Nucleus accumbens (tissue), 56 donors: ENCODE results near the gene UFD1.

Experiments used
- DNase-seq, 56 donors: peaks; one replicate each; lab custom pipeline; 2025; lab: John Stamatoyannopoulos, UW

Gene UFD1

GRCh38 chr22:19473578-19473977 lies 5.4 kb downstream of the UFD1 start:
- no peak for DNase-seq

- DNase-seq, result no peak
Observed at GRCh38 chr22:19472233-19472632, 6.8 kb downstream of the UFD1 start.

GRCh38 chr22:19471572-19471971 lies 7.4 kb downstream of the UFD1 start:
- no peak for DNase-seq

GRCh38 chr22:19470010-19470409 lies 9.0 kb downstream of the UFD1 start:
- DNase-seq, result no peak

- no peak for DNase-seq
Observed at GRCh38 chr22:19469421-19469820, 9.6 kb downstream of the UFD1 start.

GRCh38 chr22:19467912-19468311 lies 11.1 kb downstream of the UFD1 start:
- no peak for DNase-seq

GRCh38 chr22:19466848-19467752 lies 11.9 kb downstream of the UFD1 start:
- peak in 2 of 56 donors; percentile 6 to 14 for DNase-seq

- DNase-seq, result no peak
Observed at GRCh38 chr22:19466126-19466716, 12.8 kb downstream of the UFD1 start.

- DNase-seq, result no peak
Observed at GRCh38 chr22:19464975-19465374, 14.0 kb downstream of the UFD1 start.

- DNase-seq, result no peak
Observed at GRCh38 chr22:19464546-19464945, 14.4 kb downstream of the UFD1 start.

GRCh38 chr22:19463491-19464469 lies 15.2 kb downstream of the UFD1 start:
- DNase-seq, result no peak

GRCh38 chr22:19463008-19463407 lies 16.0 kb downstream of the UFD1 start:
- DNase-seq, result no peak

- no peak for DNase-seq
Observed at GRCh38 chr22:19461506-19461905, 17.5 kb downstream of the UFD1 start.

- DNase-seq, result no peak
Observed at GRCh38 chr22:19460036-19460435, 19.0 kb downstream of the UFD1 start.

- no peak for DNase-seq
Observed at GRCh38 chr22:19457828-19458428, 21.1 kb downstream of the UFD1 start.

GRCh38 chr22:19456541-19456940 lies 22.5 kb downstream of the UFD1 start:
- DNase-seq, result no peak

GRCh38 chr22:19455585-19456370 lies 23.2 kb downstream of the UFD1 start:
- no peak for DNase-seq

GRCh38 chr22:19455033-19455432 lies 24.0 kb downstream of the UFD1 start:
- DNase-seq, result no peak

GRCh38 chr22:19454156-19454555 lies 24.8 kb downstream of the UFD1 start:
- no peak for DNase-seq

- DNase-seq, result no peak
Observed at GRCh38 chr22:19453718-19454117, 25.3 kb downstream of the UFD1 start.
